Measurements from ENCODE around the gene ZPR1.

The ZPR1 gene

GRCh38 chr11:116742104-116742503, 45.7 kb downstream of the ZPR1 start:
- no peak for DNase-seq

GRCh38 chr11:116740741-116741140, 47.1 kb downstream of the ZPR1 start:
- no peak for DNase-seq

- DNase-seq = no peak
Measured at GRCh38 chr11:116738975-116739374, 48.8 kb downstream of the ZPR1 start.

- peak; percentile 23 for DNase-seq
Measured at GRCh38 chr11:116736763-116737162, 51.1 kb downstream of the ZPR1 start.

- no peak for DNase-seq
Measured at GRCh38 chr11:116733969-116734508, 53.8 kb downstream of the ZPR1 start.

- no peak for DNase-seq
Measured at GRCh38 chr11:116733043-116733755, 54.6 kb downstream of the ZPR1 start.

GRCh38 chr11:116732271-116733042, 55.4 kb downstream of the ZPR1 start:
- peak; percentile 68 for DNase-seq

- no peak for DNase-seq
Measured at GRCh38 chr11:116731821-116732220, 56.0 kb downstream of the ZPR1 start.

- DNase-seq = peak; percentile 74
Measured at GRCh38 chr11:116731097-116731761, 56.6 kb downstream of the ZPR1 start.

- DNase-seq = peak; percentile 8
Measured at GRCh38 chr11:116730601-116731000, 57.2 kb downstream of the ZPR1 start.

GRCh38 chr11:116730241-116730561, 57.6 kb downstream of the ZPR1 start:
- no peak for DNase-seq

- no peak for DNase-seq
Measured at GRCh38 chr11:116729501-116730240, 58.2 kb downstream of the ZPR1 start.

GRCh38 chr11:116727990-116728389, 59.8 kb downstream of the ZPR1 start:
- no peak for DNase-seq

GRCh38 chr11:116725434-116726221, 62.2 kb downstream of the ZPR1 start:
- peak; percentile 84 for DNase-seq

- no peak for DNase-seq
Measured at GRCh38 chr11:116724813-116725212, 63.0 kb downstream of the ZPR1 start.

All from fibroblast of skin of scalp (primary cell).